ENCODE results near the gene GNPTG. TPM values are rescaled to one million over a fixed set of nuclear protein-coding genes. Genes with fewer than 3 reads are reported as not detected.

GNPTG gene
- total and polyA plus RNA-seq, 2 of the 13 experiments (the other 11 are each of a cell fraction or from before 2014, with no cell fraction given) = 22.7 to 71.1 TPM

GRCh38 chr16:1331712-1332617, 19.8 kb upstream of the GNPTG start (continued):
- peak; percentile 91 for TF ChIP-seq FOXP4 (CRISPR knock-in tag; IDR thresholded peaks at IDR 0.05)
- TF ChIP-seq ZNF83 (CRISPR knock-in tag; IDR thresholded peaks at IDR 0.05; ENCODE audit: borderline replicate concordance) = no peak
- TF ChIP-seq ZNF609 (CRISPR knock-in tag; IDR thresholded peaks at IDR 0.05; ENCODE audit: borderline replicate concordance) = 0 out of 2 replicates have a peak, but pooled peaks have one; percentile 9
- no peak for TF ChIP-seq ZNF674 (CRISPR knock-in tag; IDR thresholded peaks at IDR 0.05; ENCODE audit: low read depth)
- no peak for TF ChIP-seq ZNF558 (CRISPR knock-in tag; IDR thresholded peaks at IDR 0.05; ENCODE audit: borderline replicate concordance)
- no peak for TF ChIP-seq SIX1 (CRISPR knock-in tag; IDR thresholded peaks at IDR 0.05; ENCODE audit: borderline replicate concordance)
- peak; percentile 79; the same call in 1 of the 2 replicates for TF ChIP-seq ELF3 (CRISPR knock-in tag; IDR thresholded peaks at IDR 0.05)
- TF ChIP-seq ZNF34 (CRISPR knock-in tag; IDR thresholded peaks at IDR 0.05; ENCODE audit: borderline replicate concordance) = no peak
- TF ChIP-seq U2AF1 (optimal IDR thresholded peaks at IDR 0.05; ENCODE audit: low read depth, low read length) = no peak
- no peak for TF ChIP-seq PTBP1 (IDR thresholded peaks at IDR 0.05; ENCODE audit: low read depth, low read length, poor library complexity, severe bottlenecking)
- TF ChIP-seq ZNF317 (CRISPR knock-in tag; IDR thresholded peaks at IDR 0.05) = 0 out of 2 replicates have a peak, but pooled peaks have one; percentile 2
- peak; percentile 41; the same call in 1 of the 2 replicates for TF ChIP-seq SAFB2 (CRISPR knock-in tag; IDR thresholded peaks at IDR 0.05; ENCODE audit: borderline replicate concordance, low read depth)
- peak; percentile 76 for TF ChIP-seq FOXA3 (CRISPR knock-in tag; IDR thresholded peaks at IDR 0.05)
- TF ChIP-seq JUNB (CRISPR knock-in tag; IDR thresholded peaks at IDR 0.05; ENCODE audit: borderline replicate concordance) = no peak
- no peak for TF ChIP-seq AFF4 (CRISPR knock-in tag; IDR thresholded peaks at IDR 0.05)
- TF ChIP-seq ZNF639 (CRISPR knock-in tag; conservative IDR thresholded peaks at IDR 0.05) = no peak
